Measurements from ENCODE around the gene PCSK5.

DNA sequence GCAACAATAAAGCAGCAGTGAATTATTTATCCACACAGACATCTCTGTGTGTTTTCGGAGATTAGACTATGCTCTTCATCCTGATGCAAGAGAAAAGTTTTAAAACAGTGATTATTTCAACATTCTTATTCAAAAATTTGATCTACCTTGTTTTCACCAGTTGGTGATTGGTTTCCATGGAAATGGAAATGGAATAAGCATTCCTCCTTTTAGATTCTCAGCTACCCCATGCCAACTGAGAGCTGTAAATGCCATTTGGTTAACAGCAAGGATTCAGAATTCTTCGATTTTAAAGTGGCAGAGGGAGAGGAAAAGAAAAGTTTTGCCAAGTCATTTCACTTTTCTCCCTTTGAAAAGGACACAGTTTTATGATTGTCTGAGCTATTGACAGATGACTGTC is 154.7 kb downstream of the PCSK5 start:
- TF ChIP-seq, protein P1, sequence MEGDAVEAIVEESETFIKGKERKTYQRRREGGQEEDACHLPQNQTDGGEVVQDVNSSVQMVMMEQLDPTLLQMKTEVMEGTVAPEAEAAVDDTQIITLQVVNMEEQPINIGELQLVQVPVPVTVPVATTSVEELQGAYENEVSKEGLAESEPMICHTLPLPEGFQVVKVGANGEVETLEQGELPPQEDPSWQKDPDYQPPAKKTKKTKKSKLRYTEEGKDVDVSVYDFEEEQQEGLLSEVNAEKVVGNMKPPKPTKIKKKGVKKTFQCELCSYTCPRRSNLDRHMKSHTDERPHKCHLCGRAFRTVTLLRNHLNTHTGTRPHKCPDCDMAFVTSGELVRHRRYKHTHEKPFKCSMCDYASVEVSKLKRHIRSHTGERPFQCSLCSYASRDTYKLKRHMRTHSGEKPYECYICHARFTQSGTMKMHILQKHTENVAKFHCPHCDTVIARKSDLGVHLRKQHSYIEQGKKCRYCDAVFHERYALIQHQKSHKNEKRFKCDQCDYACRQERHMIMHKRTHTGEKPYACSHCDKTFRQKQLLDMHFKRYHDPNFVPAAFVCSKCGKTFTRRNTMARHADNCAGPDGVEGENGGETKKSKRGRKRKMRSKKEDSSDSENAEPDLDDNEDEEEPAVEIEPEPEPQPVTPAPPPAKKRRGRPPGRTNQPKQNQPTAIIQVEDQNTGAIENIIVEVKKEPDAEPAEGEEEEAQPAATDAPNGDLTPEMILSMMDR (IDR thresholded peaks at IDR 0.05) = no peak
- TF ChIP-seq POLR2A (IDR thresholded peaks at IDR 0.05) = no peak
